HEK293 (cell line): ENCODE data around the gene SESTD1.

ENCODE experiments used
- CTCF ChIA-PET: fragments of 350-600 bp; formaldehyde crosslinking; extraction: SDS; loops from one replicate; lab custom pipeline; 2021; ENCODE audit warnings: antibody characterized with exemption; lab: Yijun Ruan, JAX
- POLR2A ChIA-PET: fragments of 300-600 bp; formaldehyde crosslinking; extraction: SDS; loops from one replicate; lab custom pipeline; 2020; ENCODE audit warnings: antibody characterized with exemption, inconsistent platforms; lab: Yijun Ruan, JAX
- H3K27ac ChIP-seq: fragments of 200-500 bp; sonication (Bioruptor generic); 2 replicates; pipeline ENCODE4 v1.5.1; 2014; ENCODE audit warnings: low read depth, low read length, control low read depth, inconsistent platforms; ENCODE audit errors: extremely low read depth
- H3K36me3 ChIP-seq, 2 experiments: fragments of 200-500 bp in 1 of 2; sonication (Bioruptor generic) in 1 of 2; 1 replicate in 1 of 2; 2 replicates in 1 of 2; pipeline ENCODE4 v1.5.1; 2014 to 2017; ENCODE audit warnings: inconsistent platforms in 2 of 2, low read length in 2 of 2; ENCODE audit not compliant: control insufficient read depth in 2 of 2, insufficient read depth in 1 of 2
- H3K4me1 ChIP-seq: fragments of 200-500 bp; sonication (Bioruptor generic); 2 replicates; pipeline ENCODE4 v1.5.1; 2014; ENCODE audit warnings: mild to moderate bottlenecking, low read length, inconsistent platforms; ENCODE audit not compliant: control insufficient read depth, insufficient read depth
- H3K4me3 ChIP-seq: 2 replicates; pipeline ENCODE4 v1.5.1; 2011; ENCODE audit warnings: low read depth, mild to moderate bottlenecking, control low read depth, low read length, moderate library complexity
- H3K9me3 ChIP-seq: fragments of 200-500 bp; sonication (Bioruptor generic); 2 replicates; pipeline ENCODE4 v1.5.1; 2014; ENCODE audit warnings: low read depth, low read length, inconsistent platforms; ENCODE audit not compliant: control insufficient read depth, insufficient read depth
- HOXA7 ChIP-seq: sonication (generic); formaldehyde crosslinking; IDR thresholded peaks from 2 replicates; pipeline ENCODE4 v1.8.1; 2022; ENCODE audit warnings: missing genetic modification reagents, borderline replicate concordance
- INSM2 ChIP-seq: fragments of 450-650 bp; formaldehyde crosslinking; IDR thresholded peaks from 2 replicates; pipeline ENCODE4 v1.5.1; 2016; ENCODE audit warnings: missing biosample characterization, missing genetic modification characterization
- RBAK ChIP-seq: fragments of 450-650 bp; formaldehyde crosslinking; IDR thresholded peaks from 2 replicates; pipeline ENCODE4 v1.5.1; 2016; ENCODE audit warnings: missing biosample characterization, missing genetic modification characterization
- REPIN1 ChIP-seq: fragments of 450-650 bp; formaldehyde crosslinking; IDR thresholded peaks from 2 replicates; pipeline ENCODE4 v1.5.1; 2017; ENCODE audit warnings: missing biosample characterization, missing genetic modification characterization, low read depth
- TSHZ1 ChIP-seq: fragments of 450-650 bp; formaldehyde crosslinking; IDR thresholded peaks from 2 replicates; pipeline ENCODE4 v1.5.1; 2016; ENCODE audit warnings: missing biosample characterization, missing genetic modification characterization, borderline replicate concordance
- YY2 ChIP-seq: fragments of 450-650 bp; formaldehyde crosslinking; IDR thresholded peaks from 2 replicates; pipeline ENCODE4 v1.5.1; 2016; ENCODE audit warnings: missing biosample characterization, missing genetic modification characterization
- ZFP69B ChIP-seq: fragments of 450-650 bp; formaldehyde crosslinking; IDR thresholded peaks from 2 replicates; pipeline ENCODE4 v1.5.1; 2016; ENCODE audit warnings: missing biosample characterization, missing genetic modification characterization
- ZIC2 ChIP-seq: fragments of 450-650 bp; formaldehyde crosslinking; IDR thresholded peaks from 2 replicates; pipeline ENCODE4 v1.5.1; 2016; ENCODE audit warnings: missing biosample characterization, missing genetic modification characterization
- ZNF629 ChIP-seq: fragments of 450-650 bp; formaldehyde crosslinking; IDR thresholded peaks from 2 replicates; pipeline ENCODE4 v1.5.1; 2017; ENCODE audit warnings: missing biosample characterization, missing genetic modification characterization
- ZNF654 ChIP-seq: fragments of 450-650 bp; formaldehyde crosslinking; IDR thresholded peaks from 2 replicates; pipeline ENCODE4 v1.5.1; 2016; ENCODE audit warnings: low read depth, missing biosample characterization, missing genetic modification characterization
- ZNF677 ChIP-seq: fragments of 450-650 bp; IDR thresholded peaks from 2 replicates; pipeline ENCODE4 v1.5.0; 2018; ENCODE audit warnings: missing biosample characterization, mild to moderate bottlenecking, missing genetic modification characterization, moderate library complexity
- ZNF768 ChIP-seq: fragments of 450-650 bp; formaldehyde crosslinking; IDR thresholded peaks from 2 replicates; pipeline ENCODE4 v1.5.1; 2018; ENCODE audit warnings: missing biosample characterization, mild to moderate bottlenecking, missing genetic modification characterization
- ZNF837 ChIP-seq: fragments of 450-650 bp; formaldehyde crosslinking; IDR thresholded peaks from 2 replicates; pipeline ENCODE4 v1.5.1; 2016; ENCODE audit warnings: missing biosample characterization, missing genetic modification characterization
- ZXDB ChIP-seq: fragments of 450-650 bp; formaldehyde crosslinking; IDR thresholded peaks from 2 replicates; pipeline ENCODE4 v1.5.1; 2016; ENCODE audit warnings: missing biosample characterization, missing genetic modification characterization
- TF ChIP-seq, protein P1 (sequence below): fragments of 450-650 bp; formaldehyde crosslinking; IDR thresholded peaks from 2 replicates; pipeline ENCODE4 v1.5.1; 2016; ENCODE audit warnings: missing biosample characterization, missing genetic modification characterization, borderline replicate concordance
- TF ChIP-seq, protein P2 (sequence below): fragments of 450-650 bp; formaldehyde crosslinking; IDR thresholded peaks from 2 replicates; pipeline ENCODE4 v1.5.1; 2016; ENCODE audit warnings: missing biosample characterization, missing genetic modification characterization
- TF ChIP-seq, protein P3 (sequence below): fragments of 450-650 bp; formaldehyde crosslinking; conservative IDR thresholded peaks from 2 replicates; pipeline ENCODE4 v1.5.1; 2016; ENCODE audit warnings: low read depth, missing biosample characterization, missing genetic modification characterization

SESTD1 gene

DNA sequence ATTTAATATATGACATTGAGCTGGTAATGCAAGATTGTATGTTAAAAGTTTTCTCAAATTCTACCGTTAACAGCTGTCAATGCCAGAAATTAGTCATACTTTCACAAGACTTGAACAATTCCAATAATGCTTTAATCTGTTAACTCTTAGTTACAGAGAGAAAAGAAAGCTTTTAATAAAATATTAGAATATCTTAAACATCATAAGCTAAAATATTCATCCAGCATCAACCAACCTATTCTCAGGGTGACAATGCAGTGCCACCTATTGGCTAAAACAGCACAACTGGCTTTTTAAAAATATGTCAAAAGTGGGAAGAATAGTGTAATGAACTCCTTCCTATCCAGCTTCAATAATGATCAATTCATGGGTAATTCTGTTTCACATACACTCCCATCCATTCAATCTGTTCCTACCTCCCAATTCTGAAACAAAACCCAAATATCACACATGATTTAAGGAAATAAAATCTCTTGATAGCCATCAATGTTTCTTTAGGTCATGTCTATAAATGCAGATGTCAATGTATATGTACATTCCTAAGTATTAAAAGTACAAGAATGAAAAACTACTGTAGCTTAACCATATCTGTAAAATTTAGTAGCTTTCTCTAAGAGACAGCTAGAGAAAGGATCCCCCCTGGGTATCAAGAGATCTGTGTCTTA lies 134.9 kb downstream of the SESTD1 start (continued):
- TF ChIP-seq ZFP69B (tag by site-specific recombination) = no peak
- no peak for TF ChIP-seq TSHZ1 (tag by site-specific recombination)
- TF ChIP-seq ZNF654 (tag by site-specific recombination) = peak; percentile 39
- no peak for TF ChIP-seq RBAK

- POLR2A ChIA-PET = no interaction called here
- Histone ChIP-seq H3K36me3 (peaks cover 0 to 8% of the 10 kb centered on the region in 2 experiments; a peak in 2 of 3 replicates), H3K9me3 (no peaks in the 10 kb centered on the region), H3K4me3 (no peak overlapping the region), H3K27ac (no peak overlapping the region), H3K4me1 (no peaks in the 10 kb centered on the region)
- CTCF ChIA-PET = no interaction called here
- TF ChIP-seq YY2 (tag by site-specific recombination) (no peak), HOXA7 (no peak), INSM2 (tag by site-specific recombination) (no peak), REPIN1 (tag by site-specific recombination) (no peak), ZIC2 (tag by site-specific recombination) (no peak), ZNF629 (no peak), ZNF677 (tag by site-specific recombination) (no peak), ZNF837 (tag by site-specific recombination) (no peak), ZXDB (tag by site-specific recombination) (no peak), ZNF768 (tag by site-specific recombination) (no peak)
- TF ChIP-seq, protein P1, sequence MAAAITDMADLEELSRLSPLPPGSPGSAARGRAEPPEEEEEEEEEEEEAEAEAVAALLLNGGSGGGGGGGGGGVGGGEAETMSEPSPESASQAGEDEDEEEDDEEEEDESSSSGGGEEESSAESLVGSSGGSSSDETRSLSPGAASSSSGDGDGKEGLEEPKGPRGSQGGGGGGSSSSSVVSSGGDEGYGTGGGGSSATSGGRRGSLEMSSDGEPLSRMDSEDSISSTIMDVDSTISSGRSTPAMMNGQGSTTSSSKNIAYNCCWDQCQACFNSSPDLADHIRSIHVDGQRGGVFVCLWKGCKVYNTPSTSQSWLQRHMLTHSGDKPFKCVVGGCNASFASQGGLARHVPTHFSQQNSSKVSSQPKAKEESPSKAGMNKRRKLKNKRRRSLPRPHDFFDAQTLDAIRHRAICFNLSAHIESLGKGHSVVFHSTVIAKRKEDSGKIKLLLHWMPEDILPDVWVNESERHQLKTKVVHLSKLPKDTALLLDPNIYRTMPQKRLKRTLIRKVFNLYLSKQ = no peak
- TF ChIP-seq, protein P2, sequence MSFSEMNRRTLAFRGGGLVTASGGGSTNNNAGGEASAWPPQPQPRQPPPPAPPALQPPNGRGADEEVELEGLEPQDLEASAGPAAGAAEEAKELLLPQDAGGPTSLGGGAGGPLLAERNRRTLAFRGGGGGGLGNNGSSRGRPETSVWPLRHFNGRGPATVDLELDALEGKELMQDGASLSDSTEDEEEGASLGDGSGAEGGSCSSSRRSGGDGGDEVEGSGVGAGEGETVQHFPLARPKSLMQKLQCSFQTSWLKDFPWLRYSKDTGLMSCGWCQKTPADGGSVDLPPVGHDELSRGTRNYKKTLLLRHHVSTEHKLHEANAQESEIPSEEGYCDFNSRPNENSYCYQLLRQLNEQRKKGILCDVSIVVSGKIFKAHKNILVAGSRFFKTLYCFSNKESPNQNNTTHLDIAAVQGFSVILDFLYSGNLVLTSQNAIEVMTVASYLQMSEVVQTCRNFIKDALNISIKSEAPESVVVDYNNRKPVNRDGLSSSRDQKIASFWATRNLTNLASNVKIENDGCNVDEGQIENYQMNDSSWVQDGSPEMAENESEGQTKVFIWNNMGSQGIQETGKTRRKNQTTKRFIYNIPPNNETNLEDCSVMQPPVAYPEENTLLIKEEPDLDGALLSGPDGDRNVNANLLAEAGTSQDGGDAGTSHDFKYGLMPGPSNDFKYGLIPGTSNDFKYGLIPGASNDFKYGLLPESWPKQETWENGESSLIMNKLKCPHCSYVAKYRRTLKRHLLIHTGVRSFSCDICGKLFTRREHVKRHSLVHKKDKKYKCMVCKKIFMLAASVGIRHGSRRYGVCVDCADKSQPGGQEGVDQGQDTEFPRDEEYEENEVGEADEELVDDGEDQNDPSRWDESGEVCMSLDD (tag by site-specific recombination) = no peak
- TF ChIP-seq, protein P3, sequence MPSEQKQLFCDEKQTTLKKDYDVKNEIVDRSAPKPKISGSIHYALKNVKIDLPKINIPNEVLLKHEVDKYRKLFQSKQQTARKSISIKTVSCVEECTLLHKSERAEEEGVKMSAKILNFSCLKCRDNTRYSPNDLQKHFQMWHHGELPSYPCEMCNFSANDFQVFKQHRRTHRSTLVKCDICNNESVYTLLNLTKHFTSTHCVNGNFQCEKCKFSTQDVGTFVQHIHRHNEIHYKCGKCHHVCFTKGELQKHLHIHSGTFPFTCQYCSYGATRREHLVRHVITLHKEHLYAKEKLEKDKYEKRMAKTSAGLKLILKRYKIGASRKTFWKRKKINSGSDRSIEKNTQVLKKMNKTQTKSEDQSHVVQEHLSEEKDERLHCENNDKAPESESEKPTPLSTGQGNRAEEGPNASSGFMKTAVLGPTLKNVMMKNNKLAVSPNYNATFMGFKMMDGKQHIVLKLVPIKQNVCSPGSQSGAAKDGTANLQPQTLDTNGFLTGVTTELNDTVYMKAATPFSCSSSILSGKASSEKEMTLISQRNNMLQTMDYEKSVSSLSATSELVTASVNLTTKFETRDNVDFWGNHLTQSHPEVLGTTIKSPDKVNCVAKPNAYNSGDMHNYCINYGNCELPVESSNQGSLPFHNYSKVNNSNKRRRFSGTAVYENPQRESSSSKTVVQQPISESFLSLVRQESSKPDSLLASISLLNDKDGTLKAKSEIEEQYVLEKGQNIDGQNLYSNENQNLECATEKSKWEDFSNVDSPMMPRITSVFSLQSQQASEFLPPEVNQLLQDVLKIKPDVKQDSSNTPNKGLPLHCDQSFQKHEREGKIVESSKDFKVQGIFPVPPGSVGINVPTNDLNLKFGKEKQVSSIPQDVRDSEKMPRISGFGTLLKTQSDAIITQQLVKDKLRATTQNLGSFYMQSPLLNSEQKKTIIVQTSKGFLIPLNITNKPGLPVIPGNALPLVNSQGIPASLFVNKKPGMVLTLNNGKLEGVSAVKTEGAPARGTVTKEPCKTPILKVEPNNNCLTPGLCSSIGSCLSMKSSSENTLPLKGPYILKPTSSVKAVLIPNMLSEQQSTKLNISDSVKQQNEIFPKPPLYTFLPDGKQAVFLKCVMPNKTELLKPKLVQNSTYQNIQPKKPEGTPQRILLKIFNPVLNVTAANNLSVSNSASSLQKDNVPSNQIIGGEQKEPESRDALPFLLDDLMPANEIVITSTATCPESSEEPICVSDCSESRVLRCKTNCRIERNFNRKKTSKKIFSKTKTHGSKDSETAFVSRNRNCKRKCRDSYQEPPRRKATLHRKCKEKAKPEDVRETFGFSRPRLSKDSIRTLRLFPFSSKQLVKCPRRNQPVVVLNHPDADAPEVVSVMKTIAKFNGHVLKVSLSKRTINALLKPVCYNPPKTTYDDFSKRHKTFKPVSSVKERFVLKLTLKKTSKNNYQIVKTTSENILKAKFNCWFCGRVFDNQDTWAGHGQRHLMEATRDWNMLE (tag by site-specific recombination) = no peak
Observed at GRCh38 chr2:179125404-179125803, 139.2 kb downstream of the SESTD1 start.
